ENCODE results near the gene SECISBP2L. TPM values are rescaled to one million over a fixed set of nuclear protein-coding genes. Genes with fewer than 3 reads are reported as not detected.

SECISBP2L gene
- total and polyA plus RNA-seq, 9 of the 15 experiments (the other 6 are each of a cell fraction or from before 2014, with no cell fraction given): 0.55 to 14.1 (median 10.4) TPM

- no peak for TF ChIP-seq ZNF699 (CRISPR knock-in tag; IDR thresholded peaks at IDR 0.05; ENCODE audit: insufficient replicate concordance)
- TF ChIP-seq CBX2 (IDR thresholded peaks at IDR 0.05; ENCODE audit: insufficient read depth, low read length, poor library complexity, severe bottlenecking): no peak
- TF ChIP-seq ZBTB40 (IDR thresholded peaks at IDR 0.05): 0 out of 2 replicates have a peak, but pooled peaks have one; percentile 43
- no peak for TF ChIP-seq ZBTB40 (CRISPR knock-in tag; IDR thresholded peaks at IDR 0.05)
- TF ChIP-seq MTA3 (IDR thresholded peaks at IDR 0.05; ENCODE audit: borderline replicate concordance): 0 out of 2 replicates have a peak, but pooled peaks have one; percentile 67
- TF ChIP-seq ATF1 (CRISPR knock-in tag; IDR thresholded peaks at IDR 0.05): no peak
- TF ChIP-seq ATF1 (tag; IDR thresholded peaks at IDR 0.05): peak; percentile 46; the same call in 1 of the 2 replicates
- peak; percentile 15; the same call in 1 of the 2 replicates for TF ChIP-seq ZNF589 (CRISPR knock-in tag; IDR thresholded peaks at IDR 0.05; ENCODE audit: low read depth)
- 0 out of 2 replicates have a peak, but pooled peaks have one; percentile 6 for TF ChIP-seq JUN (IDR thresholded peaks at IDR 0.05; ENCODE audit: borderline replicate concordance, low read depth, low read length)
- no peak for TF ChIP-seq JUN (CRISPR knock-in tag; IDR thresholded peaks at IDR 0.05; ENCODE audit: borderline replicate concordance)
Observed at GRCh38 chr15:48975472-48976419, 70.5 kb downstream of the SECISBP2L start (continued).
